ENCODE data around the gene POLR3G.

DNA sequence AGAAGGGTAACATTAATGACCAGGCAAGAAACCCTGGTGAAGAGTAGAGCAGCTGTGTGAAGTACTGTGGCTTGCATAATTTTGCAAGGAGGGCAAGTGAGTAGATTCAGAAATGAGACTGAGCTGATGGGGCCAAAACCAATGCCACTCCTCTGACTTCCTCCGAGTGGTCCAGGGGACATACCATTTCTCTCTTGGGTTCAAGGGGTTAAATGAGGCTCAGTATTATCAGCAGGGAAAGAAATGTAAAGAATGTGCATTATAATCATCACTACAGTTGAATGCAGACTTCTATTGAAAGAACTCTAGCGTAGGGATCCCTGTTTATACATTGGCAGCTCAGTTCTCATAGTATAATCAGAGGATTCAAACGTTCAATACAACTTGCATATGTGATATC, 9.9 kb downstream of the POLR3G start:
- TF ChIP-seq, protein P1, sequence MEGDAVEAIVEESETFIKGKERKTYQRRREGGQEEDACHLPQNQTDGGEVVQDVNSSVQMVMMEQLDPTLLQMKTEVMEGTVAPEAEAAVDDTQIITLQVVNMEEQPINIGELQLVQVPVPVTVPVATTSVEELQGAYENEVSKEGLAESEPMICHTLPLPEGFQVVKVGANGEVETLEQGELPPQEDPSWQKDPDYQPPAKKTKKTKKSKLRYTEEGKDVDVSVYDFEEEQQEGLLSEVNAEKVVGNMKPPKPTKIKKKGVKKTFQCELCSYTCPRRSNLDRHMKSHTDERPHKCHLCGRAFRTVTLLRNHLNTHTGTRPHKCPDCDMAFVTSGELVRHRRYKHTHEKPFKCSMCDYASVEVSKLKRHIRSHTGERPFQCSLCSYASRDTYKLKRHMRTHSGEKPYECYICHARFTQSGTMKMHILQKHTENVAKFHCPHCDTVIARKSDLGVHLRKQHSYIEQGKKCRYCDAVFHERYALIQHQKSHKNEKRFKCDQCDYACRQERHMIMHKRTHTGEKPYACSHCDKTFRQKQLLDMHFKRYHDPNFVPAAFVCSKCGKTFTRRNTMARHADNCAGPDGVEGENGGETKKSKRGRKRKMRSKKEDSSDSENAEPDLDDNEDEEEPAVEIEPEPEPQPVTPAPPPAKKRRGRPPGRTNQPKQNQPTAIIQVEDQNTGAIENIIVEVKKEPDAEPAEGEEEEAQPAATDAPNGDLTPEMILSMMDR (IDR thresholded peaks at IDR 0.05): no peak
- no peak for TF ChIP-seq POLR2A (IDR thresholded peaks at IDR 0.05)

All from esophagus squamous epithelium (tissue), 4 donors.